Hepatocyte (in vitro differentiated cells): ENCODE results near the gene SPTAN1.

Experiments used
- CTCF ChIP-seq: fragments of 200-600 bp; sonication (generic); IDR thresholded peaks from 2 replicates; pipeline ENCODE4 v1.5.1; 2016; ENCODE audit warnings: antibody characterized with exemption, mild to moderate bottlenecking; ENCODE audit not compliant: poor library complexity
- EZH2 ChIP-seq: fragments of 200-600 bp; sonication (generic); IDR thresholded peaks from 2 replicates; pipeline ENCODE4 v1.6.1; 2016; ENCODE audit warnings: antibody characterized with exemption, mild to moderate bottlenecking, borderline replicate concordance
- EZH2phosphoT487 ChIP-seq: fragments of 200-600 bp; sonication (generic); IDR thresholded peaks from one replicate; pipeline ENCODE4 v1.6.1; 2018; ENCODE audit warnings: antibody characterized with exemption, mild to moderate bottlenecking, low read depth, moderate library complexity; ENCODE audit not compliant: unreplicated experiment, severe bottlenecking

- TF ChIP-seq CTCF = no peak
- TF ChIP-seq EZH2 = no peak
- no peak for TF ChIP-seq EZH2phosphoT487
Observed at GRCh38 chr9:128615571-128615970, 63.2 kb downstream of the SPTAN1 start.
